HCT116 (cell line): Measurements from ENCODE around the gene DMBX1. TPM values are rescaled to one million over a fixed set of nuclear protein-coding genes. Genes with fewer than 3 reads are reported as not detected.

Experiments
- ATAC-seq: fragments of 200-7000 bp; cut with Tn5 transposase; 2 replicates; pipeline ENCODE4 v1.9.1; 2020; ENCODE audit warnings: mild to moderate bottlenecking, moderate library complexity
- BruUV-seq: library from RNA; stranded (reverse); fragments of 400-500 nt; replicated peaks from 2 replicates; lab custom pipeline; 2021; lab: Mats Ljungman, UMichigan
- CTCF ChIA-PET: fragments of 300-600 bp; sonication (Branson Sonifier 250); formaldehyde crosslinking; loops from one replicate; lab custom pipeline; 2021; ENCODE audit warnings: antibody characterized with exemption; lab: Charles Lee
- POLR2A ChIA-PET: fragments of 300-600, 350-600 bp; sonication (Branson Sonifier 250); formaldehyde crosslinking; loops from one replicate; lab custom pipeline; 2021; ENCODE audit warnings: antibody characterized with exemption; lab: Charles Lee
- RAD21 ChIA-PET, 2 experiments: fragments of 300-600 bp; sonication (Branson Sonifier 250); formaldehyde crosslinking; loops; one replicate each; lab custom pipeline; 2023; ENCODE audit warnings: low total read pairs in 2 of 2; ENCODE audit not compliant: uncharacterized antibody in 2 of 2, unreplicated experiment in 2 of 2, low non-redundant PET in 1 of 2; lab: Charles Lee
- DNase-seq: peaks from one replicate; pipeline ENCODE4 v3.0.0-alpha.2; 2010; ENCODE audit warnings: low read depth, low spot score
- H2AFZ ChIP-seq: fragments of 200-600 bp; shearing (Covaris generic), sonication (generic); 2 replicates; pipeline ENCODE4 v1.6.1; 2017; ENCODE audit warnings: low read depth, mixed run types, mixed read lengths, antibody characterized with exemption, low read length; ENCODE audit not compliant: poor library complexity, severe bottlenecking
- H3K27ac ChIP-seq: 2 replicates; pipeline ENCODE4 v1.5.1; 2012; ENCODE audit warnings: low read depth, low read length
- H3K27me3 ChIP-seq: fragments of 200-600 bp; sonication (generic); 2 replicates; pipeline ENCODE4 v1.6.1; 2016; ENCODE audit warnings: mixed run types, low read length, mixed read lengths; ENCODE audit not compliant: insufficient read depth
- H3K36me3 ChIP-seq, 2 experiments: fragments of 200-500 bp in 1 of 2; fragments of 200-600 bp in 1 of 2; sonication (Bioruptor generic) in 1 of 2; sonication (generic) in 1 of 2; 2 replicates each; pipeline versions ENCODE4 v1.5.1 to v1.6.1; 2014 to 2016; ENCODE audit warnings: low read length in 2 of 2, inconsistent platforms in 1 of 2, mixed read lengths in 1 of 2, mixed run types in 1 of 2; ENCODE audit not compliant: insufficient read depth in 2 of 2, control insufficient read depth in 1 of 2
- H3K4me1 ChIP-seq, 2 experiments: fragments of 200-600 bp in 1 of 2; sonication (generic) in 1 of 2; 2 replicates each; pipeline versions ENCODE4 v1.5.1 to v1.6.1; 2012 to 2017; ENCODE audit warnings: low read length in 2 of 2, inconsistent platforms in 1 of 2, mild to moderate bottlenecking in 1 of 2, mixed read lengths in 1 of 2, mixed run types in 1 of 2, moderate library complexity in 1 of 2; ENCODE audit not compliant: insufficient read depth in 2 of 2, control insufficient read depth in 1 of 2
- H3K4me2 ChIP-seq: fragments of 200-600 bp; sonication (generic); 2 replicates; pipeline ENCODE4 v1.6.1; 2017; ENCODE audit warnings: mixed run types, low read length, mixed read lengths
- H3K4me3 ChIP-seq, 2 experiments: fragments of 200-600 bp in 1 of 2; sonication (generic) in 1 of 2; replicated peaks in 1 of 2; 2 replicates each; pipeline ENCODE4 v1.5.1; 2011 to 2016; ENCODE audit warnings: low read length in 2 of 2, control low read depth in 1 of 2, low read depth in 1 of 2, mild to moderate bottlenecking in 1 of 2, mixed read lengths in 1 of 2, mixed run types in 1 of 2
- H3K79me2 ChIP-seq: fragments of 200-600 bp; sonication (generic); 2 replicates; pipeline ENCODE4 v1.6.1; 2017; ENCODE audit warnings: mild to moderate bottlenecking, mixed run types, low read length, moderate library complexity, mixed read lengths; ENCODE audit not compliant: insufficient read depth
- H3K9ac ChIP-seq: fragments of 200-600 bp; sonication (generic); 2 replicates; pipeline ENCODE4 v1.6.1; 2016; ENCODE audit warnings: low read length, mixed read lengths
- H3K9me2 ChIP-seq: fragments of 200-600 bp; sonication (generic), shearing (Covaris generic); 2 replicates; pipeline ENCODE4 v1.6.1; 2017; ENCODE audit warnings: mixed run types, mild to moderate bottlenecking, moderate library complexity; ENCODE audit not compliant: insufficient read depth
- H3K9me3 ChIP-seq, 2 experiments: fragments of 200-500 bp in 1 of 2; fragments of 200-600 bp in 1 of 2; sonication (Bioruptor generic) in 1 of 2; sonication (generic) in 1 of 2; 2 replicates each; pipeline ENCODE4 v1.6.1; 2014 to 2017; ENCODE audit warnings: low read length in 2 of 2, mixed read lengths in 2 of 2, inconsistent platforms in 1 of 2, low read depth in 1 of 2, mild to moderate bottlenecking in 1 of 2, mixed run types in 1 of 2, moderate library complexity in 1 of 2; ENCODE audit not compliant: control insufficient read depth in 1 of 2, insufficient read depth in 1 of 2
- H4K20me1 ChIP-seq: fragments of 200-600 bp; sonication (generic), shearing (Covaris generic); 2 replicates; pipeline ENCODE4 v1.6.1; 2017; ENCODE audit warnings: mixed run types, mild to moderate bottlenecking, moderate library complexity; ENCODE audit not compliant: insufficient read depth
- CTCF ChIP-seq, 3 experiments: fragments of 200-600 bp in 1 of 3; sonication (generic) in 1 of 3; IDR thresholded peaks in 2 of 3; conservative IDR thresholded peaks in 1 of 3; 2 replicates each; pipeline ENCODE4 v1.5.1; 2012 to 2017; ENCODE audit warnings: low read depth in 2 of 3, low read length in 2 of 3, antibody characterized with exemption in 1 of 3, borderline replicate concordance in 1 of 3, control low read depth in 1 of 3, mild to moderate bottlenecking in 1 of 3, mixed read lengths in 1 of 3, mixed run types in 1 of 3, moderate library complexity in 1 of 3; ENCODE audit not compliant: insufficient read depth in 1 of 3
- FOSL1 ChIP-seq: IDR thresholded peaks from 2 replicates; pipeline ENCODE4 v1.6.1; 2012; ENCODE audit warnings: low read depth
- POLR2AphosphoS5 ChIP-seq: IDR thresholded peaks from 2 replicates; pipeline ENCODE4 v1.6.1; 2011; ENCODE audit warnings: mild to moderate bottlenecking, low read depth, low read length, moderate library complexity
- SP1 ChIP-seq: IDR thresholded peaks from 2 replicates; pipeline ENCODE4 v1.6.1; 2012; ENCODE audit warnings: low read depth
- YY1 ChIP-seq: IDR thresholded peaks from 2 replicates; pipeline ENCODE4 v1.6.1; 2011; ENCODE audit warnings: low read length, low read depth, moderate library complexity, mild to moderate bottlenecking; ENCODE audit not compliant: insufficient replicate concordance; ENCODE audit errors: extremely low read depth
- ZNF274 ChIP-seq: fragments of 200-500 bp; sonication (Bioruptor generic); IDR thresholded peaks from 2 replicates; pipeline ENCODE4 v1.6.1; 2014; ENCODE audit warnings: mild to moderate bottlenecking, low read depth, low read length, inconsistent platforms
- intact Hi-C: fragments of 100-400 bp; cut with micrococcal nuclease; formaldehyde crosslinking; loops from 2 replicates; pipeline ENCODE4 v1.10.0; 2022
- total RNA-seq: library from RNA; stranded (reverse); gene quantifications from one replicate; pipeline ENCODE4 v1.2.1, GENCODE V29; 2021; ENCODE audit not compliant: unreplicated experiment

DMBX1 gene
- total RNA-seq, 1 experiment from 2014 or later = 4.3 TPM

GRCh38 chr1:46467183-46467504 lies 22.5 kb upstream of the DMBX1 start:
- DNase-seq = no peak
- BruUV-seq = no TSS peak
- H4K20me1 ChIP-seq = no peaks in the 10 kb centered on the region
- no peak overlapping the region for H2AFZ ChIP-seq
- POLR2A ChIA-PET = no interaction called here
- no peak overlapping the region for H3K27ac ChIP-seq
- no peaks in the 10 kb centered on the region for H3K9me2 ChIP-seq
- intact Hi-C loops = no loop called here
- TF ChIP-seq ZNF274 (no peak), YY1 (no peak), POLR2AphosphoS5 (no peak), CTCF (IDR thresholded peaks at IDR 0.05 in 2 of 3, conservative IDR thresholded peaks at IDR 0.05 in 1 of 3; ENCODE audit: borderline replicate concordance in 1 of 3, insufficient read depth in 1 of 3, low read depth in 2 of 3, low read length in 2 of 3) (no peak), SP1 (no peak)
- TF ChIP-seq, all 23 proteins: peak for 0
- Histone ChIP-seq H3K4me1 (peaks cover 3 to 12% of the 10 kb centered on the region in 2 experiments; a peak in 2 of 4 replicates), H3K9me3 (no peaks in the 10 kb centered on the region), H3K4me3 (no peak overlapping the region; a peak in 1 of 4 replicates), H3K27me3 (no peaks in the 10 kb centered on the region), H3K79me2 (no peaks in the 10 kb centered on the region), H3K36me3 (no peaks in the 10 kb centered on the region), H3K9ac (peak overlapping the region; percentile 43; the same call in 1 of the 2 replicates), H3K4me2 (peak overlapping the region; percentile 71)
- CTCF ChIA-PET = no interaction called here
- RAD21 ChIA-PET = no interaction called here
- ATAC-seq = 0 out of 2 replicates have a peak, but pooled peaks have one; percentile 12

- Histone ChIP-seq H3K9ac (no peak overlapping the region), H3K9me2 (no peaks in the 10 kb centered on the region), H3K4me1 (peaks cover 3 to 9% of the 10 kb centered on the region in 2 experiments; a peak in 1 of 4 replicates), H3K27me3 (no peaks in the 10 kb centered on the region), H4K20me1 (no peaks in the 10 kb centered on the region), H3K4me2 (no peak overlapping the region), H2AFZ (no peak overlapping the region), H3K36me3 (no peaks in the 10 kb centered on the region), H3K79me2 (no peaks in the 10 kb centered on the region), H3K4me3 (no peak overlapping the region), H3K9me3 (no peaks in the 10 kb centered on the region), H3K27ac (no peak overlapping the region)
- ChIA-PET POLR2A (no interaction called here), CTCF (no interaction called here), RAD21 (no interaction called here)
- TF ChIP-seq FOSL1 = no peak
- intact Hi-C loops = no loop called here
- ATAC-seq = no peak
- DNase-seq = no peak
- BruUV-seq = no TSS peak
Measured at GRCh38 chr1:46469881-46470280, 19.8 kb upstream of the DMBX1 start.
